Measurements from ENCODE around the gene MTAP.

Gene MTAP

DNA sequence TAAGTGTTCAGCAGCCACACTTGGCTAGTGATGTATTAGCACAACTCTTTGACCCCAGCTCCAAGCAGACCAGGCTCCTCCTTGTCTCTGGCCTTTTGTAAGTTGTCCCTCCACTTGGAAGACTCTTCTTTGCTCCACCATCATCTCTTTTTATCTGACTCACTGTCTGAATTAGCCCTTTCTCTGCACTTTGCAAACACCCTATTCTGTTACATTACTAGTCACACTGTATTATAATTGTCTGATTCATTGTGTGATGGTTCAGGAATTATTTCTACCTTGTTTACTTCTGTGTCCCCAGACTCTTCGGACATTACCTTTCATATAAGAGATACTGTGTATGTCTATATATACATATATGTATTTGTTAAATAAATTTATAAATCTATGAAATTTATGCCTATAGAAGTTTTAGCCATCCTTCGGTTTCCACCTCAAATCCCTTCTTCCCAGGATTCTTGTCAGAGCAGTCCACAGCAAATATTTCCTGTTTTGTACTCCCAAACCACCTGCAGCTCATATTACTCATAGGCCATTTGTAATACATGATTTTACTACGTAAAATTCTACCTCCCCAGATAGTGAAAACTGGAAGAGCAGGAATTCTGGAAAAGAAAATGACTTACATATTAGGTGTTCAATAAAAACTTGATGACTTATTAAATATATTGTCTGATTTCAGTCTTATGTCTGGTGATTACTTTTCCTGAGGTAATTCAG is 69.0 kb downstream of the MTAP start:
- H3K9me3 Mint-ChIP-seq: peaks cover 28% of the 10 kb centered on the region
- no peak overlapping the region for H3K27ac Mint-ChIP-seq
- DNase-seq: no peak
- TF ChIP-seq, protein P1, sequence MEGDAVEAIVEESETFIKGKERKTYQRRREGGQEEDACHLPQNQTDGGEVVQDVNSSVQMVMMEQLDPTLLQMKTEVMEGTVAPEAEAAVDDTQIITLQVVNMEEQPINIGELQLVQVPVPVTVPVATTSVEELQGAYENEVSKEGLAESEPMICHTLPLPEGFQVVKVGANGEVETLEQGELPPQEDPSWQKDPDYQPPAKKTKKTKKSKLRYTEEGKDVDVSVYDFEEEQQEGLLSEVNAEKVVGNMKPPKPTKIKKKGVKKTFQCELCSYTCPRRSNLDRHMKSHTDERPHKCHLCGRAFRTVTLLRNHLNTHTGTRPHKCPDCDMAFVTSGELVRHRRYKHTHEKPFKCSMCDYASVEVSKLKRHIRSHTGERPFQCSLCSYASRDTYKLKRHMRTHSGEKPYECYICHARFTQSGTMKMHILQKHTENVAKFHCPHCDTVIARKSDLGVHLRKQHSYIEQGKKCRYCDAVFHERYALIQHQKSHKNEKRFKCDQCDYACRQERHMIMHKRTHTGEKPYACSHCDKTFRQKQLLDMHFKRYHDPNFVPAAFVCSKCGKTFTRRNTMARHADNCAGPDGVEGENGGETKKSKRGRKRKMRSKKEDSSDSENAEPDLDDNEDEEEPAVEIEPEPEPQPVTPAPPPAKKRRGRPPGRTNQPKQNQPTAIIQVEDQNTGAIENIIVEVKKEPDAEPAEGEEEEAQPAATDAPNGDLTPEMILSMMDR (IDR thresholded peaks at IDR 0.05): no peak
- no peak overlapping the region for H3K4me3 Mint-ChIP-seq
- peaks cover 10% of the 10 kb centered on the region for H3K4me1 Mint-ChIP-seq
- H3K36me3 Mint-ChIP-seq (ENCODE audit: low read depth): peaks cover 58% of the 10 kb centered on the region
- no peaks in the 10 kb centered on the region for H3K27me3 Mint-ChIP-seq (ENCODE audit: low read depth, poor library complexity)

DNA sequence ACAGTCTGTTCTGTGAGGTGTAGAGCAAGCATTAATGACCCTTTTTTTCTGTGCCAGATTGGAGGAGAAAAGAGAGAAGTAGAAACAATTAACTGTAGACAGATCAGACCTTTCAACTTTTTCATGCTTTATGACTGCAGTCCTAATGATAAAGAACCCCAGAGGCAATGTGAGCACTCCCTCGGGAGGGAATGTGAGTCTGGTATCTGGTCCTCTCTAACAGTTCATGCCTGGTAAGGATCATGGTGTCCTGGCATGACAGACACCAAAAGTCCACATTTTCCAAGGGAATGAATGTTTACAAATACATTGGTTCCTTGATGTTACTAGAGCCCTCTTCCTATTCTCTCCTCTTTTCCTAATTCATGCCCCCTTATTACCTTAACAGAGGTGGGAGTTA is 70.3 kb downstream of the MTAP start:
- Mint-ChIP-seq H3K36me3 (ENCODE audit: low read depth) (peaks cover 61% of the 10 kb centered on the region), H3K27me3 (ENCODE audit: low read depth, poor library complexity) (no peaks in the 10 kb centered on the region), H3K4me3 (no peak overlapping the region), H3K4me1 (peaks cover 10% of the 10 kb centered on the region), H3K9me3 (peaks cover 41% of the 10 kb centered on the region), H3K27ac (peak overlapping the region; percentile 32)
- DNase-seq: no peak
- TF ChIP-seq, protein P1 (IDR thresholded peaks at IDR 0.05): no peak

DNA sequence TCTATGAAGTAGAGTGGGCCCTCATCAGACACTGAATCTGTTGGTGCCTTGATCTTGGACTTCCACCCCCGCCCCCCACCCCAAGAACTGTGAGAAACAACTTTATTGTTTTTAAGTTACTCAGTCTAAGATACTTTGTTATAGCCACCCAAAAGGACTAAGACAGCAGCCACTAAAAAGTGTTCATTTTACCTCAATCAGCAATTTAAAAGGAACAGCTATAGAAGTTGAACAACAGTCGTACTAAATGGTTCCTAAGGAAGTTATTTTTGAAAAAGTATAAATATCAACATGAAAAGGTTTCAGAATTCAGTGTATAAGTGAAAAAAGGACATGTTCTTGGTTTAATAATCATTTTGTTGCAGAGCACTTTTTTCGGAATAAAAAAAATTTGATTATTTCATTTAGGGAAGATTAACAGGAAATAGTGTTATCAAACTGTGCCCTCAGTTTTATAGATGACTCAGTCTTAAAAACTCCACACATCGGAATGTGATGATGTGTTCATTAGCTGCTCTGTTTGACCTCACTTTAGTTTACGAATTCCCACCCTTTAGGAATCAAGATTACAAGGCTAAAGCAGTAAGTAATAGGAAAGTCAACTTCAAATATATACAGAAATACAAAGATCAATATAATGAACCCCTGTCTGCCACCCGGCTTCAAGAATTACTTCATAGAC is 71.2 kb downstream of the MTAP start:
- no peak overlapping the region for H3K4me3 Mint-ChIP-seq
- TF ChIP-seq, protein P1 (IDR thresholded peaks at IDR 0.05): no peak
- peaks cover 10% of the 10 kb centered on the region for H3K4me1 Mint-ChIP-seq
- H3K27ac Mint-ChIP-seq: peak overlapping the region; percentile 32
- peaks cover 3% of the 10 kb centered on the region for H3K27me3 Mint-ChIP-seq (ENCODE audit: low read depth, poor library complexity)
- DNase-seq: no peak
- H3K36me3 Mint-ChIP-seq (ENCODE audit: low read depth): peaks cover 71% of the 10 kb centered on the region
- peaks cover 51% of the 10 kb centered on the region for H3K9me3 Mint-ChIP-seq

DNA sequence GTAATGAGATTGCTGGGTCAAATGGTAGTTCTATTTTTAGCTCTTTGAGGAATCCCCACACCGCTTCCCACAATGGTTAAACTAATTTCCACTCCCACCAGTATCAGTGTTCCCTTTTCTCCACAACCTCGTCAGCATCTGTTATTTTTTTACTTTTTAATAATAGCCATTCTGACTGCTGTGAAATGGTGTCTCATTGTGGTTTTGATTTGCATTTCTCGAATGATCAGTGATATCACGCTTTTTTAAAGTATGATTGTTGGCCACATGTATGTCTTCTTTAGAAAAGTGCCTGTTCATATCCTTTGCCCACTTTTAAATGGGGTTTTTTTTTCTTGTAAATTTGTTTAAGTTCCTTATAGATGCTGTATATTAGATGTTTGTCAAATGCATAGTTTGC is 73.5 kb downstream of the MTAP start:
- Mint-ChIP-seq H3K4me3 (no peak overlapping the region), H3K36me3 (ENCODE audit: low read depth) (peaks cover 93% of the 10 kb centered on the region)
- no peak for DNase-seq

DNA sequence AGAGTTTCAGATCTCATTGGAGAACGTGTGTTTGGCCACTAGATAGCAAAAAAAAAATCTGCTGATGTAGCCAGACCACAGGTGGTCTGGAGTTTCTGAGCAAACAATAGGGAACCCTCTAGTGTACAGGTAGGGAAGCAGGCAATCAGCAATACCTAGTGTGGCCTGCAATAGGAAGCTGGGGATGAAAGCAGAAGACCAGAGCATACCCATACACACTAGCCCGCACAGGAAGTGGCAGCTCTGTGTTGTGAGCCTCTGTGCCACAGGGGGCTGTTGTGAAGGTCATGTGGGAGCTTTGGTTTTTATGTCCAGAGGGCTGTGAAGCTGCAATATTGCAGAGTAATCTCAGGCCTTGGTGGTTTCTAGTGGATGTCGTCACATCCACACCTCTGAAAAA is 81.2 kb downstream of the MTAP start:
- Mint-ChIP-seq H3K9me3 (peaks cover 74% of the 10 kb centered on the region), H3K27ac (no peak overlapping the region), H3K4me1 (no peaks in the 10 kb centered on the region), H3K27me3 (ENCODE audit: low read depth, poor library complexity) (no peaks in the 10 kb centered on the region), H3K36me3 (ENCODE audit: low read depth) (peaks cover 92% of the 10 kb centered on the region), H3K4me3 (no peak overlapping the region)
- TF ChIP-seq, protein P1 (IDR thresholded peaks at IDR 0.05): no peak
- no peak for DNase-seq

More for the DNA sequence above, 73.5 kb downstream of the MTAP start:
- Mint-ChIP-seq H3K27ac (no peak overlapping the region), H3K9me3 (peaks cover 73% of the 10 kb centered on the region), H3K4me1 (peaks cover 10% of the 10 kb centered on the region), H3K27me3 (ENCODE audit: low read depth, poor library complexity) (peaks cover 3% of the 10 kb centered on the region)
- TF ChIP-seq, protein P1 (IDR thresholded peaks at IDR 0.05): no peak

All from nephron progenitor cell (in vitro differentiated cells).